SK-N-SH (cell line): ENCODE data around the gene CD244. TPM values are rescaled to one million over a fixed set of nuclear protein-coding genes. Genes with fewer than 3 reads are reported as not detected.
"Not testable (repeated sequence)": the region's sequence is repeated elsewhere in the genome, so short reads cannot be mapped to it uniquely, and the experiment has no call there.

Source experiments
- CTCF ChIA-PET: fragments of 300-600, 350-600 bp; formaldehyde crosslinking; extraction: SDS; loops from one replicate; lab custom pipeline; 2021; lab: Yijun Ruan, JAX
- POLR2A ChIA-PET: fragments of 350-600 bp; sonication (Branson Sonifier 250); formaldehyde crosslinking; extraction: SDS; loops from one replicate; lab custom pipeline; 2020; ENCODE audit warnings: antibody characterized with exemption, inconsistent platforms; lab: Yijun Ruan, JAX
- DNase-seq: peaks from one replicate; pipeline ENCODE4 v3.0.0; 2012
- H2AFZ ChIP-seq: fragments of 200-600 bp; sonication (generic); 2 replicates; pipeline ENCODE4 v1.8.1; 2016; ENCODE audit warnings: antibody characterized with exemption, mild to moderate bottlenecking, low read depth
- H3F3A ChIP-seq: fragments of 200-600 bp; sonication (generic); replicated peaks from 2 replicates; pipeline ENCODE3; 2016; ENCODE audit warnings: antibody characterized with exemption, mild to moderate bottlenecking; ENCODE audit not compliant: insufficient read depth
- H3K27ac ChIP-seq, 2 experiments: fragments of 200-500 bp in 1 of 2; fragments of 200-600 bp in 1 of 2; sonication (Bioruptor generic) in 1 of 2; sonication (generic), shearing (Covaris generic) in 1 of 2; 2 replicates each; pipeline versions ENCODE4 v1.5.1 to v1.6.1; 2014 to 2016; ENCODE audit warnings: low read depth in 2 of 2, inconsistent platforms in 1 of 2, low read length in 1 of 2, mild to moderate bottlenecking in 1 of 2, mixed read lengths in 1 of 2
- H3K27me3 ChIP-seq: fragments of 200-600 bp; sonication (generic), shearing (Covaris generic); 2 replicates; pipeline ENCODE4 v1.6.1; 2016; ENCODE audit warnings: mixed run types; ENCODE audit not compliant: insufficient read depth
- H3K36me3 ChIP-seq, 2 experiments: fragments of 200-500 bp in 1 of 2; fragments of 200-600 bp in 1 of 2; sonication (Bioruptor generic) in 1 of 2; sonication (generic) in 1 of 2; replicated peaks in 1 of 2; 2 replicates each; pipeline versions ENCODE3 to v1.5.1; 2014 to 2016; ENCODE audit warnings: low read length in 1 of 2, mild to moderate bottlenecking in 1 of 2; ENCODE audit not compliant: insufficient read depth in 2 of 2, control insufficient read depth in 1 of 2
- H3K4me1 ChIP-seq, 2 experiments: fragments of 200-500 bp in 1 of 2; fragments of 200-600 bp in 1 of 2; sonication (Bioruptor generic) in 1 of 2; sonication (generic), shearing (Covaris generic) in 1 of 2; 2 replicates each; pipeline versions ENCODE4 v1.5.1 to v1.6.1; 2014 to 2016; ENCODE audit warnings: low read depth in 1 of 2, low read length in 1 of 2, mixed run types in 1 of 2; ENCODE audit not compliant: insufficient read depth in 2 of 2, control insufficient read depth in 1 of 2
- H3K4me2 ChIP-seq: fragments of 200-600 bp; sonication (generic), shearing (Covaris generic); 2 replicates; pipeline ENCODE4 v1.6.1; 2017; ENCODE audit warnings: mixed run types
- H3K4me3 ChIP-seq, 2 experiments: fragments of 200-500 bp in 1 of 2; fragments of 200-600 bp in 1 of 2; sonication (Bioruptor generic) in 1 of 2; sonication (generic), shearing (Covaris generic) in 1 of 2; 2 replicates each; pipeline versions ENCODE4 v1.5.1 to v1.8.1; 2014 to 2016; ENCODE audit warnings: low read depth in 2 of 2, inconsistent platforms in 1 of 2, low read length in 1 of 2, mild to moderate bottlenecking in 1 of 2, mixed read lengths in 1 of 2, moderate library complexity in 1 of 2
- H3K79me2 ChIP-seq: fragments of 200-600 bp; sonication (generic); 2 replicates; pipeline ENCODE4 v1.8.1; 2017; ENCODE audit warnings: mild to moderate bottlenecking; ENCODE audit not compliant: insufficient read depth
- H3K9ac ChIP-seq: fragments of 200-600 bp; sonication (generic); 2 replicates; pipeline ENCODE4 v1.6.1; 2017; ENCODE audit warnings: mixed run types
- H3K9me2 ChIP-seq: fragments of 200-600 bp; sonication (generic); 2 replicates; pipeline ENCODE4 v1.6.1; 2017; ENCODE audit warnings: mixed run types
- H3K9me3 ChIP-seq: fragments of 200-600 bp; sonication (generic); 2 replicates; pipeline ENCODE4 v1.6.1; 2017; ENCODE audit warnings: mixed run types, mild to moderate bottlenecking, moderate library complexity
- H4K20me1 ChIP-seq: fragments of 200-600 bp; sonication (generic); 2 replicates; pipeline ENCODE4 v1.6.1; 2017; ENCODE audit warnings: mild to moderate bottlenecking, mixed run types; ENCODE audit not compliant: insufficient read depth
- CHD2 ChIP-seq: fragments of 150-350 bp; IDR thresholded peaks from 2 replicates; pipeline ENCODE4 v1.6.1; 2018; ENCODE audit warnings: low read length; ENCODE audit not compliant: partially characterized antibody
- ELF1 ChIP-seq: IDR thresholded peaks from 2 replicates; pipeline ENCODE4 v1.4.0; 2012
- EP300 ChIP-seq, 2 experiments: IDR thresholded peaks; 2 replicates each; pipeline versions ENCODE4 v1.4.0 to v1.6.1; 2012; ENCODE audit warnings: borderline replicate concordance in 1 of 2, low read depth in 1 of 2, low read length in 1 of 2
- EZH2phosphoT487 ChIP-seq: fragments of 200-600 bp; sonication (generic); IDR thresholded peaks from 2 replicates; pipeline ENCODE4 v1.6.1; 2017; ENCODE audit warnings: low read depth, mixed run types, mild to moderate bottlenecking, antibody characterized with exemption, moderate library complexity, borderline replicate concordance
- FOSL2 ChIP-seq: IDR thresholded peaks from 2 replicates; pipeline ENCODE4 v1.4.0; 2012; ENCODE audit warnings: low read depth, mild to moderate bottlenecking, moderate library complexity, borderline replicate concordance
- FOXM1 ChIP-seq: IDR thresholded peaks from 2 replicates; pipeline ENCODE4 v1.4.0; 2012; ENCODE audit warnings: low read depth, mild to moderate bottlenecking
- GABPA ChIP-seq: IDR thresholded peaks from 2 replicates; pipeline ENCODE4 v1.4.0; 2012; ENCODE audit warnings: low read depth, mild to moderate bottlenecking
- JUND ChIP-seq: IDR thresholded peaks from 2 replicates; pipeline ENCODE4 v1.4.0; 2012
- MAX ChIP-seq: IDR thresholded peaks from 2 replicates; pipeline ENCODE4 v1.4.0; 2012; ENCODE audit warnings: low read depth
- MEF2A ChIP-seq: IDR thresholded peaks from 2 replicates; pipeline ENCODE4 v1.4.0; 2012; ENCODE audit warnings: low read depth, borderline replicate concordance
- NFIC ChIP-seq: IDR thresholded peaks from 2 replicates; pipeline ENCODE4 v1.4.0; 2012; ENCODE audit warnings: borderline replicate concordance
- PBX3 ChIP-seq: IDR thresholded peaks from 2 replicates; pipeline ENCODE4; 2012
- RAD21 ChIP-seq: IDR thresholded peaks from 2 replicates; pipeline ENCODE4 v1.6.1; 2012; ENCODE audit warnings: mild to moderate bottlenecking, low read length
- RFX5 ChIP-seq: IDR thresholded peaks from 2 replicates; pipeline ENCODE4 v1.6.1; 2012; ENCODE audit warnings: mild to moderate bottlenecking, improper control_type of control experiment, low read length
- RXRA ChIP-seq: IDR thresholded peaks from 2 replicates; pipeline ENCODE4 v1.4.0; 2012; ENCODE audit warnings: low read depth, mild to moderate bottlenecking, borderline replicate concordance
- SMC3 ChIP-seq: IDR thresholded peaks from 2 replicates; pipeline ENCODE4 v1.6.1; 2012; ENCODE audit warnings: low read depth, low read length, improper control_type of control experiment
- TAF1 ChIP-seq: IDR thresholded peaks from 2 replicates; pipeline ENCODE4 v1.6.1; 2012; ENCODE audit warnings: low read depth, mild to moderate bottlenecking, low read length, moderate library complexity, borderline replicate concordance
- TEAD4 ChIP-seq: IDR thresholded peaks from 2 replicates; pipeline ENCODE4 v1.4.0; 2012; ENCODE audit warnings: mild to moderate bottlenecking, borderline replicate concordance; ENCODE audit not compliant: insufficient read depth
- USF2 ChIP-seq: fragments of 150-350 bp; IDR thresholded peaks from 2 replicates; pipeline ENCODE4 v1.6.1; 2017; ENCODE audit warnings: antibody characterized with exemption, low read length, low read depth, borderline replicate concordance
- YY1 ChIP-seq: IDR thresholded peaks from 2 replicates; pipeline ENCODE4 v1.4.0; 2012; ENCODE audit warnings: low read depth, mild to moderate bottlenecking
- WGBS: methylation state at CpG from one replicate; pipeline ENCODE4 v1.1.6; 2017; ENCODE audit warnings: low lambda C conversion rate; 5-methylcytosine and 5-hydroxymethylcytosine counted together
- polyA plus RNA-seq, 3 experiments: library from polyadenylated mRNA; depleted of rRNA; stranded (reverse); fragments of >200 nt; gene quantifications; 2 replicates each; pipeline ENCODE4 v1.2.3, GENCODE V29; 2012

Gene CD244
- polyA plus RNA-seq, 1 of the 3 experiments (the other 2 are of a cell fraction), result not detected

- ChIA-PET CTCF (no interaction called here), POLR2A (no interaction called here)
- no peak overlapping the region for H2AFZ ChIP-seq
- no peak overlapping the region for H3K9ac ChIP-seq
- H3K9me2 ChIP-seq, result no peaks in the 10 kb centered on the region
- H3F3A ChIP-seq, result no peaks in the 10 kb centered on the region
- TF ChIP-seq MAX (no peak), NFIC (no peak), MEF2A (no peak), PBX3 (no peak), GABPA (no peak), FOSL2 (no peak), YY1 (no peak)
- no peaks in the 10 kb centered on the region for H4K20me1 ChIP-seq
- H3K27me3 ChIP-seq, result no peaks in the 10 kb centered on the region
- no peaks in the 10 kb centered on the region for H3K79me2 ChIP-seq
- no peaks in the 10 kb centered on the region for H3K36me3 ChIP-seq
- no peak for DNase-seq
- no peaks in the 10 kb centered on the region for H3K4me1 ChIP-seq
- 51% methylated on average over 11 of the region's 11 CpGs for WGBS
- no peak overlapping the region for H3K4me2 ChIP-seq
- no peaks in the 10 kb centered on the region for H3K9me3 ChIP-seq
- H3K27ac ChIP-seq, result no peak overlapping the region
- no peak overlapping the region for H3K4me3 ChIP-seq
Measured at GRCh38 chr1:160789051-160789701, 73.5 kb downstream of the CD244 start.

GRCh38 chr1:160782988-160783765, 79.5 kb downstream of the CD244 start:
- H3K4me1 ChIP-seq, H3K9me2 ChIP-seq, POLR2A ChIA-PET, H3K27ac ChIP-seq, H3K27me3 ChIP-seq, CTCF ChIA-PET, H3F3A ChIP-seq, H3K79me2 ChIP-seq, H3K9me3 ChIP-seq, H3K9ac ChIP-seq, H4K20me1 ChIP-seq, H3K36me3 ChIP-seq, H2AFZ ChIP-seq, H3K4me3 ChIP-seq, H3K4me2 ChIP-seq, DNase-seq: not testable (repeated sequence)
- 39% methylated on average over 8 of the region's 25 CpGs for WGBS

- Histone ChIP-seq H4K20me1 (no peaks in the 10 kb centered on the region), H3K27me3 (no peaks in the 10 kb centered on the region), H3K27ac (no peak overlapping the region), H3F3A (no peaks in the 10 kb centered on the region), H3K4me2 (no peak overlapping the region), H3K79me2 (no peaks in the 10 kb centered on the region), H3K9me3 (no peaks in the 10 kb centered on the region), H3K9me2 (no peaks in the 10 kb centered on the region), H3K9ac (no peak overlapping the region), H3K4me1 (no peaks in the 10 kb centered on the region), H3K36me3 (no peaks in the 10 kb centered on the region), H2AFZ (no peak overlapping the region; the same call in 1 of the 2 replicates), H3K4me3 (no peak overlapping the region)
- DNase-seq, result no peak
- ChIA-PET POLR2A (no interaction called here), CTCF (no interaction called here)
- 16% methylated on average over 9 of the region's 9 CpGs for WGBS
- TF ChIP-seq EZH2phosphoT487, result no peak
- TF ChIP-seq USF2, result no peak
- no peak for TF ChIP-seq NFIC
- no peak for TF ChIP-seq FOXM1
- no peak for TF ChIP-seq CHD2
- no peak for TF ChIP-seq SMC3
- no peak for TF ChIP-seq RAD21
- no peak for TF ChIP-seq RFX5
- TF ChIP-seq ELF1, result no peak
- no peak for TF ChIP-seq TEAD4
- no peak for TF ChIP-seq JUND
- no peak for TF ChIP-seq EP300 (IDR thresholded peaks at IDR 0.05; ENCODE audit: borderline replicate concordance in 1 of 2, low read depth in 1 of 2, low read length in 1 of 2)
- no peak for TF ChIP-seq RXRA
- no peak for TF ChIP-seq YY1
- no peak for TF ChIP-seq TAF1
Measured at GRCh38 chr1:160781914-160782689, 80.6 kb downstream of the CD244 start.
